ENCODE results near the gene COL4A2.

DNA sequence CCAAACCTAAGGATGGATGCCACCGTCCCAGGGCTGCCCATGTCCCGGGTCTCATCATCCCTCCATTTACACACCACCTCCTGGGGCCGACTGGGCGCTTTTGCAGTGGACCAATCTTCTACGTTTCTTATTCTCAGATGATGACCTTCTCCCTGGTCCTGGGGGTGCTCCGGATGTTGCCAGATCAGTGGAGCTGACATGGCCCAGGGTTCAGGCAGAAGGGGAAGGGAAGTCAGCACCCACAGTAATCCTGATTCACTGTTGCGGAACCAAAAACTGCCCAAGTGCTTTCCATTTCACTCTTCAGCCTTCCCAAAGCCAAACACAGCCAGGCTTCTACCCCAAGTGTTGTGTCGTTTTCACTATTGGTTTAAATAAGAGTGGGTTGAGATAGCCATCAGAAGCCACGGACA is 224.6 kb downstream of the COL4A2 start:
- TF ChIP-seq CTCF (conservative IDR thresholded peaks at IDR 0.05; ENCODE audit: low read depth, low read length) (no peak), EZH2phosphoT487 (IDR thresholded peaks at IDR 0.05; ENCODE audit: borderline replicate concordance, low read length) (no peak), EZH2 (IDR thresholded peaks at IDR 0.05; ENCODE audit: low read length, unreplicated experiment) (no peak)
